NCI-H2196 (cell line): ENCODE data around the gene PRR19.
"Not testable (repeated sequence)": the region's sequence is repeated elsewhere in the genome, so short reads cannot be mapped to it uniquely, and the experiment has no call there.

Source experiments
- DNase-seq: peaks from one replicate; lab custom pipeline; 2025; ENCODE audit not compliant: unreplicated experiment; lab: John Stamatoyannopoulos, UW

PRR19 gene

GRCh38 chr19:42301646-42302203 is at the start of gene PRR19:
PRR19 (plus strand) TSS chr19:42302132; CDS start chr19:42309585, 7,453 bp downstream.
- no peak for DNase-seq

GRCh38 chr19:42252365-42253244 is 49.3 kb upstream of the PRR19 start:
- DNase-seq = no peak

DNA sequence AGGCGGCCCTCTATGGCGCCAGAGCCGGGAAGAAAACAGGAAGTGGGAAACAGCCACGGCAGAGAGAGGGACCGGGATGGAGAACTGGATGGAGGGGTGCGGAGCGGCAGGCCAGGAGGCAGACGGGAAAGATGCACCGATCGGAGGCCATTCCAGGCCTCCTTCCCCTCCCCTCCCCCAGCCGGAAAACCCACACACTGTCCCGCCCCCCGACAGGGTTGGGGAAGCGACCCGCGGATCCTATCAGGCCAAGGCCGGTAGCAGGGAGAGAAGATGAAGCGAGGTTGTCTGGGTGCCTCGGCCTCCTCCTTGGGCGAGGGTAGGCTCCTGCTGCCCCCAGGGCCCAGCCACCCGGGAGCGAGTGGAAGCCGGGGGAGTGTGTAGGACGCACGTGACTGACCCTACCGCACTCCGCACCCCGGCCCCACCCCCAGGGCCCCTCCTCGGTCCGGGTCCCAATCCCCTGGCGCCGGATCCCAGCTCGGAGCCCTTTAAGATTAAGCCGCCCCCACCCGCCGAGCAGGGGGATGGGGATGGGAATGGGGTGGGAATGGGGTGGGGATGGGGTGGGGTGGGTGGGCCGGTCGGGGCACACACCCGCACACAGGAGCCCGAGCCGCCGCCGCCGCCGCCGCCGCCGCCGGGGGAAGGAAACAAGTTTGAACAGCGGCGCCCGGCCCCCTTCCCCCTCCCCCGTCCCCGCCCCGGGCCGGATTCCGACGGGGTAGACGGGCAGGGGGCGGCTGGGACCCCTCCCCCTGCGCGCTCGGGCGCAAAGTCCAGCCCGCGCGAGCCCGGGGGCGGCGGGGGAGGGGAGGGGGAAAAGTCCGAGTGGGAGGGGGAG is 48.5 kb upstream of the PRR19 start:
- DNase-seq = peak; percentile 35

- DNase-seq = peak; percentile 55
These were observed 47.7 kb upstream of the PRR19 start for GRCh38 chr19:42254089-42254849.

GRCh38 chr19:42254850-42255765 is 46.8 kb upstream of the PRR19 start, which contains the start of gene ERF:
ERF (minus strand) TSS chr19:42255128; CDS start chr19:42254999, 129 bp downstream.
- DNase-seq = peak; percentile 87

GRCh38 chr19:42255766-42256745 is 45.9 kb upstream of the PRR19 start:
- DNase-seq = no peak

DNA sequence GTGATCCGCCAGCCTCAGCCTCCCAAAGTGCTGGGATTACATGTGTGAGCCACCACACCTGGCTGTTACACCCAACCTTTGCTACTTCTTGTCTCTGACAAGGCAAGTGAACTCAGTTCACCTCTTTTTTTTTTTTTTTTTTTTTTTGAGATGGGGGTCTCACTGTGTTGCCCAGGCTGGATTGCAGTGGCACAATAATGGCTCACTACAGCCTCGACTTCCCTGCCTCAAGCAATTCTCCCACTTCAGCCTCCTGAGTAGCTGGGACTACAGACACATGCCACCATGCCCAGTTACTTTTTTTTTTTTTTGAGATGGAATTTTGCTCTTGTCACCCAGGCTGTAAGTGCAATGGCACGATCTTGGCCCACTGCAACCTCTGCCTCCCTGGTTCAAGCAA is 44.1 kb upstream of the PRR19 start:
- DNase-seq = not testable (repeated sequence)

DNA sequence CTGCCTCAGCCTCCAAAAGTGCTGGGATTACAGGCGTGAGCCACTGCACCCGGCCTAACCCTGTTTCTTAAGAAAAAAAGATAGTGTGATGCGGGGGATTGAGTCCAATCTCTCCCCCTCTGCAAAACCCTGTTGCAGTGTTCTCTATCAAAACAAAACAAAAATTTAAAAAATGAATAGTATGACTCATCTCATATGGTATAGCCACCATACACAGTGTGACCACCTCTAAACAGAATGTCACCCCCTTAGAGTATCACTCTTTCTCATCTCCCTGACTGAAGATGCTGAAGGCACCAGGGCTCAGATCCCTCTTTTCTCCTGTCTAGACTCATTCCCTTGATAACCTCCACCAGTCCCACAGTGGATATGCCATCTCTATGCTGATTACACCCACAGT is 40.2 kb upstream of the PRR19 start:
- DNase-seq = no peak

- DNase-seq = not testable (repeated sequence)
These were observed 35.8 kb upstream of the PRR19 start for GRCh38 chr19:42266105-42266504.

GRCh38 chr19:42266928-42267603 is 34.9 kb upstream of the PRR19 start:
- DNase-seq = not testable (repeated sequence)

GRCh38 chr19:42267644-42268141 is 34.2 kb upstream of the PRR19 start:
- DNase-seq = no peak

DNA sequence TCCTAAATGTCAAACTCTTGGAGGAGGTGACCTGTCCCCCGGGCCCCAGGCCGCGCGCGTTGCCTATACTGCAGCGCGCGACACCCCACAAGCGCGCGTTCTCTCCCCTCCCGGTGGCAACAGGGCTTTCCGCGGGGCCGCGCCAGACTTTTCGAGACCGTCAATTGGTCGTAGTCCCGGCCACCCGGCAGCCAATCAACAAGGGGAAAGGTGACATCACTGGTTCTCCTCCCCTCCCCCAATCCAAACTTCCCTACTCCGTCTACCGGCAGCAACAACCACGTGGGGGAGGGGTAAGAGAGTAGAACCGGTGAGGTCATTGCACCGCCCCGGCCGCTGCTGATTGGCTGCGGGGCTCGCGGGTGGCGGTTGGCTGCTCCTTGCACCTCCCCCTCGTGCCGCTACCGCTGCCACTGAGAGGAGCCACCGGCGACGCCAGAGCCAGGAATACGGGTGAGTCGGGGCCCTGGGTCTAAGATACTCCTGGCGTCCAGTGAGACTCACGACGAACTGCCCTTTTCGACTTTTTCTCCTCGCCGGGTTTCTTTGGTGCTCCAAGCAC is 33.7 kb upstream of the PRR19 start:
- peak; percentile 99 for DNase-seq

- DNase-seq = peak; percentile 100
These were observed 33.0 kb upstream of the PRR19 start, which contains the start of gene CIC for GRCh38 chr19:42268704-42269477. CIC (plus strand) TSS chr19:42269252; CDS start chr19:42271784, 2,532 bp downstream.

DNA sequence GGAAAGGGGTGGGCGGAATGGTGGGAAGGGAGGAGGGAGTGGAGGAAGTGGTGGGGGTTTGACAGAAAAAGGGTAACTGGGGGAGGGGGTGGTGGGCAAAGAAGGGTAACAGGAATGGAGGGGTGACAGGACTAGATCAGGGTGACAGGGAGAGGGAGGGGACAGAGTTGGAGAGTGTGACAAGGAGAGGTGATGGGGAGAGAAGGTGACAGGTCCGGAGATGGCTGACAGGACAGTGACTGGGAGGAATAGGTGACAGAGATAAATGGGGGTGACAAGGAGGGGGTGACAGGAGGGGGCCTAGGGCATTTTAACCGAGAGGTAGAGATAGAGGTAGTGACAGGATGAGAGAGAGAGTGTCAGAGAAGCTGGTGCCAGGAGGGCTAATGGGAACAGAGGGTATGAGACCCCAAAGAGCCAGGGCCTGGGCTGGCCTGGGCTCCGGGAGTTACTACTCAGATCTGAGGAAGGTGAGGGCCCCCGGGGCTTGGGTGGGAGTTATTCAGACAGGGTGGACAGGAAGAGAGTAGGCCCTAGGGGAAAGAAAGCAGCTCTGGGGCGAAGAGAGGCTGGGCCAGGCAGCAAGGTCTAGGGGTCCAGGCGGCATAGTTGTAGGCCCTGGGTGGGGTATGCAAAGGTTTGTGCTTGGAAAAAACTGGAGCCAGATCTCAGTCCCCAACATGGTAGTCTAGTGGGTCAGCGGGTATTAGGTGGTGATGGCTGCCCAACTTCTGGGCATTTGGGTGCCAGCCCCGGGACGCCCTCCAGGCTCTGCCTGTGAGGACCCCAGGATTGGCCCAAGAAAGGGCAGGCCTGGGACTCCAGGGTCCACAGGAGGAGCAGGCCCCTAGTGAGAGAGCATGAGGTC is 32.2 kb upstream of the PRR19 start:
- no peak for DNase-seq

- DNase-seq = no peak
These were observed 31.4 kb upstream of the PRR19 start for GRCh38 chr19:42270346-42271044.
